ENCODE results near the gene IFNG-AS1.

Gene IFNG-AS1

GRCh38 chr12:68031174-68031573 is 41.9 kb downstream of the IFNG-AS1 start:
- no peak for DNase-seq (ENCODE audit: low read depth)
- H3K4me3 ChIP-seq (ENCODE audit: low read depth, low read length): no peak overlapping the region

GRCh38 chr12:68031881-68032739 is 42.9 kb downstream of the IFNG-AS1 start:
- no peak overlapping the region for H3K4me3 ChIP-seq (ENCODE audit: low read depth, low read length)
- DNase-seq (ENCODE audit: low read depth): no peak

- no peak for DNase-seq (ENCODE audit: low read depth)
- H3K4me3 ChIP-seq (ENCODE audit: low read depth, low read length): no peak overlapping the region
These were observed 45.3 kb downstream of the IFNG-AS1 start for GRCh38 chr12:68034567-68034966.

- DNase-seq (ENCODE audit: low read depth): no peak
- H3K4me3 ChIP-seq (ENCODE audit: low read depth, low read length): no peak overlapping the region
These were observed 47.4 kb downstream of the IFNG-AS1 start for GRCh38 chr12:68036642-68037041.

GRCh38 chr12:68037616-68038255 is 48.5 kb downstream of the IFNG-AS1 start:
- H3K4me3 ChIP-seq (ENCODE audit: low read depth, low read length): no peak overlapping the region
- DNase-seq (ENCODE audit: low read depth): no peak

- no peak for DNase-seq (ENCODE audit: low read depth)
- no peak overlapping the region for H3K4me3 ChIP-seq (ENCODE audit: low read depth, low read length)
These were observed 49.4 kb downstream of the IFNG-AS1 start for GRCh38 chr12:68038650-68039049.

DNA sequence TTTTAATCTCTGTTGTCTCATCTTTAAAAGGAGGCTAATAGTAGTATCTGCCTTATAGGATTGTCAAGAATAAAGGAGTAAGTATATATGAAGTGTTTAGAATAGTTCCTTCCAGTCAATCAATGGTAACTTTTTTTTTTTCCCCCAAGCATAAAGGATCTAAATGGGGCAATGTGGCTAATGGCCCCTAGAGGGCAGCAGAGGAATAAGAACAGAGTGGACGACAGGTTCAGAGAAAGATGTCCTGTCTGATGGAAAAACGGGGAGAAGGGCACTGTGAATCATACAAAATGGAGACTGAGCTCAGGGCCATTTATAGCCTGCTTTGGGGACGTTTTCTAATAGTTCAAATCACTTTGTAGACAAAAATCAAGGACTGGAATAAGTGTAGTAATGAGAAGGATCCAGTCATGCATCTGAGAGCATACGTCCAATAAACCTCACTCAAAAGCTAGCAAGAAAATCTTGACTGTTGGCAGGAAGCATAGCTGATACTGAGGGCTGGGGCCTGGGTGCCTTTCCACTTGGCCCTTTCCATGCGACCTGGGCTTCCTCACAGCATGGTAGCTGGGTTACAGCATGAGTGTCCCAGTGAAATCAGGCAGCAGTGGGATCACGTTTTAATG is 51.3 kb downstream of the IFNG-AS1 start:
- DNase-seq (ENCODE audit: low read depth): peak; percentile 33
- H3K4me3 ChIP-seq (ENCODE audit: low read depth, low read length): no peak overlapping the region

- H3K4me3 ChIP-seq (ENCODE audit: low read depth, low read length): no peak overlapping the region
- DNase-seq (ENCODE audit: low read depth): no peak
These were observed 53.0 kb downstream of the IFNG-AS1 start for GRCh38 chr12:68042212-68042699.

DNA sequence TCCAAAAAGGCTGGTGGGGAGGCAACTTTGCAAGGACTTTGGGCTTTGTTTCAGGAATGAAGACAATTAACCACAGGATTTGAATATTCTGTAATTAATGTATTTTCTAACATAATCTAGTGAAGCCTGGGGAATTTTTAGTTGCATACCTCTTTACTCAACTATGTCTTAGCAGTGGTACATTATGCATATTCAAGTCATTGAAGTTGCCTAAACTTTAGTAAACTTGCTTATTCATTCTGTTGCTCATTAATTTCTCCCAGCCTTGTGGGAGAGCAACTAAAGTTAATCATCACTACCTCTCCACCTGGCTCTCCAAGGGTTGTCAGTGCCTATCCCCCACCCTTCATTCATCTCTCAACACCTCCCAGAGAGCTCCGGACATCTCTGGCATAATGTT is 54.2 kb downstream of the IFNG-AS1 start:
- H3K4me3 ChIP-seq (ENCODE audit: low read depth, low read length): no peak overlapping the region
- no peak for DNase-seq (ENCODE audit: low read depth)

- no peak overlapping the region for H3K4me3 ChIP-seq (ENCODE audit: low read depth, low read length)
- DNase-seq (ENCODE audit: low read depth): no peak
These were observed 59.5 kb downstream of the IFNG-AS1 start for GRCh38 chr12:68048648-68049297.

- H3K4me3 ChIP-seq (ENCODE audit: low read depth, low read length): no peak overlapping the region
- DNase-seq (ENCODE audit: low read depth): no peak
These were observed 67.1 kb downstream of the IFNG-AS1 start for GRCh38 chr12:68056300-68056699.

- H3K4me3 ChIP-seq (ENCODE audit: low read depth, low read length): no peak overlapping the region
- DNase-seq (ENCODE audit: low read depth): no peak
These were observed 74.8 kb downstream of the IFNG-AS1 start for GRCh38 chr12:68063900-68064590.

- no peak for DNase-seq (ENCODE audit: low read depth)
- no peak overlapping the region for H3K4me3 ChIP-seq (ENCODE audit: low read depth, low read length)
These were observed 75.9 kb downstream of the IFNG-AS1 start for GRCh38 chr12:68065163-68065562.

- DNase-seq (ENCODE audit: low read depth): no peak
- H3K4me3 ChIP-seq (ENCODE audit: low read depth, low read length): no peak overlapping the region
These were observed 76.4 kb downstream of the IFNG-AS1 start for GRCh38 chr12:68065687-68066086.

DNA sequence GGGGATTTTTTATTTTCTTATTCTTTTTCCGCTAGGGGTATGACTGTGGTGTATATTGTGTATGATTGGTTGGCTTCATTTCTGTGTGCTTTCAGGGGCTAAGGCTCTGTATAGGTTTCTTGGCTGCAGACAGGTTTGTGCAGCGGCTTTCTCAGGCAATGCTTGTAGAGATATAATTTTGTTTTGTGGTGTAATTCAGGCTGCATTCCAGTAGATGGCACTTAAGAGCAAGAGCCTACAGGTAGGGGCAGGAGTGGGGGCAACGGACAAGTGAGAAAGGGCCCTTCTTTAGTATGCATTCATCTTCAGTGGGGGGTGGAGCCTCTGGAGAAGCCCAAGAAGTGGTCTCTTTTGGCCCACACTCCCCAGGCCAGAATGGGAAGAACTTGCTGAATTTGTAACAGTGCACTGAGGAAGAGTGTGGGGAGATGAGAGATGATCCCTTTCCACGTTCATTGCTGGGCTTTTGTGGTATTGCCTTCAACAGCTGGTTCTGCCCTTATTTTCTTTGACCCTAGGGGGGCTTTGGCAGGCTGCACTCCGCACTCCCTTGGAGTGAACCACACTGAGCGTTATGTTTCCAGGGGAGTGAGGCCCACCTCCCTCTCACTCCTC is 78.6 kb downstream of the IFNG-AS1 start:
- no peak overlapping the region for H3K4me3 ChIP-seq (ENCODE audit: low read depth, low read length)
- no peak for DNase-seq (ENCODE audit: low read depth)

DNA sequence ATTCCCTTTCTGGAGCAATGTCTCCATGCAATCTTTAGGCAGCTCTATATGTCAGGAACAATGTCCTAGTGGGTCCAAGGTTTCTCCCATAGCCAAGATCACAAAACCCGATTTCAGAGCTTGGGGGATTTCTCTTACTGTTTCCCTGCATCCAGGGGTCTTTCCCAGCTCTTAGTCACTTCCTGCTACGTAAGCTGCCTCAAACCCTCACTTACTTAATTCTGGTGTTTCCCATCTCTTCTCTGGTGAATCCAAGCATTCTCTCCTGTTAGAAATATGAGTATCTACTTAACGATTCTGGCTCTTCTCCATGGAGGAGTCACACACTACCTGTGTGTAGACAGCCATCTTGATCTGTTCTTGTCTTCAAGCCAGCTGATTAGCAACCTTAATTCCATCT is 80.0 kb downstream of the IFNG-AS1 start:
- no peak for DNase-seq (ENCODE audit: low read depth)
- H3K4me3 ChIP-seq (ENCODE audit: low read depth, low read length): no peak overlapping the region

Measured in skeletal muscle cell (primary cell).